HepG2 (cell line): ENCODE measurements around the gene CCDC117. TPM values are rescaled to one million over a fixed set of nuclear protein-coding genes. Genes with fewer than 3 reads are reported as not detected.

ENCODE experiments used
- ATF1 ChIP-seq: IDR thresholded peaks from 2 replicates; pipeline ENCODE4 v1.6.1; 2016; ENCODE audit warnings: mild to moderate bottlenecking, control low read depth
- FOSL1 ChIP-seq: sonication (generic); formaldehyde crosslinking; IDR thresholded peaks from 2 replicates; pipeline ENCODE4 v1.9.0; 2021; ENCODE audit warnings: missing genetic modification reagents, borderline replicate concordance
- FOXC1 ChIP-seq: sonication (generic); formaldehyde crosslinking; IDR thresholded peaks from 2 replicates; pipeline ENCODE4 v1.8.0; 2022; ENCODE audit warnings: mild to moderate bottlenecking, missing genetic modification reagents, borderline replicate concordance
- HDAC2 ChIP-seq: sonication (generic); formaldehyde crosslinking; IDR thresholded peaks from 2 replicates; pipeline ENCODE4 v1.4.0; 2020; ENCODE audit warnings: missing genetic modification reagents
- MED8 ChIP-seq: sonication (generic); formaldehyde crosslinking; IDR thresholded peaks from 2 replicates; pipeline ENCODE4 v1.8.1; 2023; ENCODE audit warnings: mild to moderate bottlenecking, missing genetic modification reagents; ENCODE audit not compliant: insufficient replicate concordance
- NR2C2 ChIP-seq: sonication (generic); formaldehyde crosslinking; IDR thresholded peaks from 2 replicates; pipeline ENCODE4 v1.4.0; 2020; ENCODE audit warnings: missing genetic modification reagents, mild to moderate bottlenecking, moderate library complexity, borderline replicate concordance
- SP140L ChIP-seq: sonication (generic); formaldehyde crosslinking; IDR thresholded peaks from 2 replicates; pipeline ENCODE4 v1.4.0; 2020; ENCODE audit warnings: missing genetic modification reagents, borderline replicate concordance
- SRSF9 ChIP-seq: fragments of 200-400 bp; formaldehyde crosslinking; IDR thresholded peaks from 2 replicates; pipeline ENCODE4 v1.6.1; 2018; ENCODE audit warnings: borderline replicate concordance, mild to moderate bottlenecking, low read depth, low read length; ENCODE audit not compliant: insufficient read depth, poor library complexity, severe bottlenecking
- SYNCRIP ChIP-seq: fragments of 200-400 bp; formaldehyde crosslinking; IDR thresholded peaks from 2 replicates; pipeline ENCODE4 v1.6.1; 2018; ENCODE audit warnings: mild to moderate bottlenecking, low read depth, low read length; ENCODE audit not compliant: insufficient read depth
- THAP11 ChIP-seq: IDR thresholded peaks from 2 replicates; pipeline ENCODE4 v1.6.1; 2016; ENCODE audit warnings: missing biosample characterization, missing genetic modification reagents
- WIZ ChIP-seq: sonication (generic); formaldehyde crosslinking; IDR thresholded peaks from 2 replicates; pipeline ENCODE4 v1.5.1; 2020; ENCODE audit warnings: mild to moderate bottlenecking, missing genetic modification reagents
- YEATS2 ChIP-seq: sonication (generic); formaldehyde crosslinking; IDR thresholded peaks from 2 replicates; pipeline ENCODE4 v1.4.0; 2020; ENCODE audit warnings: missing genetic modification reagents, borderline replicate concordance
- ZFP91 ChIP-seq: sonication (generic); formaldehyde crosslinking; IDR thresholded peaks from 2 replicates; pipeline ENCODE4 v1.9.0; 2022; ENCODE audit warnings: missing genetic modification reagents, mild to moderate bottlenecking, borderline replicate concordance
- ZNF256 ChIP-seq: sonication (generic); formaldehyde crosslinking; conservative IDR thresholded peaks from 2 replicates; pipeline ENCODE4 v1.4.0; 2020; ENCODE audit warnings: missing genetic modification reagents
- ZNF276 ChIP-seq: sonication (generic); formaldehyde crosslinking; IDR thresholded peaks from 2 replicates; pipeline ENCODE4 v1.4.0; 2020; ENCODE audit warnings: mild to moderate bottlenecking, low read depth, missing genetic modification reagents
- ZNF576 ChIP-seq: sonication (generic); formaldehyde crosslinking; IDR thresholded peaks from 2 replicates; pipeline ENCODE4 v1.4.0; 2020; ENCODE audit warnings: mild to moderate bottlenecking, missing genetic modification reagents
- ZNF768 ChIP-seq: sonication (generic); formaldehyde crosslinking; IDR thresholded peaks from 2 replicates; pipeline ENCODE4 v1.4.0; 2020; ENCODE audit warnings: missing genetic modification reagents
- ZSCAN22 ChIP-seq: sonication (generic); formaldehyde crosslinking; IDR thresholded peaks from 2 replicates; pipeline ENCODE4 v1.4.0; 2020; ENCODE audit warnings: mild to moderate bottlenecking, missing genetic modification reagents
- polyA plus RNA-seq, 8 experiments: library from polyadenylated mRNA; depleted of rRNA in 3 of 8; stranded (reverse) in 7 of 8; unstranded in 1 of 8; fragments of >200 nt; fragmentation: Illumina TruSeq in 4 of 8; extraction: Trizol in 4 of 8; gene quantifications; 2 replicates each; pipeline versions ENCODE4 v1.2.1 to v1.2.3, GENCODE V29; 2011 to 2016; ENCODE audit warnings: low read depth in 4 of 8, missing spikeins in 1 of 8, mixed read lengths in 1 of 8; ENCODE audit not compliant: insufficient read depth in 1 of 8
- total RNA-seq, 5 experiments: library from RNA; depleted of rRNA; stranded (reverse); fragments of >200 nt; fragmentation: Illumina TruSeq; extraction: Trizol; gene quantifications; 2 replicates each; pipeline ENCODE4 v1.2.3, GENCODE V29; 2016; ENCODE audit warnings: low read depth in 1 of 5
- TF ChIP-seq, protein P1 (sequence below): sonication (generic); formaldehyde crosslinking; IDR thresholded peaks from 2 replicates; pipeline ENCODE4; 2020; ENCODE audit warnings: missing genetic modification reagents, mild to moderate bottlenecking, borderline replicate concordance
- TF ChIP-seq, protein P2 (sequence below): sonication (generic); formaldehyde crosslinking; conservative IDR thresholded peaks from 2 replicates; pipeline ENCODE4 v1.8.1; 2023; ENCODE audit warnings: missing genetic modification reagents

CCDC117 gene
- total and polyA plus RNA-seq, 2 of the 13 experiments (the other 11 are each of a cell fraction or from before 2014, with no cell fraction given): 12.6 to 34.2 TPM

- TF ChIP-seq, protein P1, sequence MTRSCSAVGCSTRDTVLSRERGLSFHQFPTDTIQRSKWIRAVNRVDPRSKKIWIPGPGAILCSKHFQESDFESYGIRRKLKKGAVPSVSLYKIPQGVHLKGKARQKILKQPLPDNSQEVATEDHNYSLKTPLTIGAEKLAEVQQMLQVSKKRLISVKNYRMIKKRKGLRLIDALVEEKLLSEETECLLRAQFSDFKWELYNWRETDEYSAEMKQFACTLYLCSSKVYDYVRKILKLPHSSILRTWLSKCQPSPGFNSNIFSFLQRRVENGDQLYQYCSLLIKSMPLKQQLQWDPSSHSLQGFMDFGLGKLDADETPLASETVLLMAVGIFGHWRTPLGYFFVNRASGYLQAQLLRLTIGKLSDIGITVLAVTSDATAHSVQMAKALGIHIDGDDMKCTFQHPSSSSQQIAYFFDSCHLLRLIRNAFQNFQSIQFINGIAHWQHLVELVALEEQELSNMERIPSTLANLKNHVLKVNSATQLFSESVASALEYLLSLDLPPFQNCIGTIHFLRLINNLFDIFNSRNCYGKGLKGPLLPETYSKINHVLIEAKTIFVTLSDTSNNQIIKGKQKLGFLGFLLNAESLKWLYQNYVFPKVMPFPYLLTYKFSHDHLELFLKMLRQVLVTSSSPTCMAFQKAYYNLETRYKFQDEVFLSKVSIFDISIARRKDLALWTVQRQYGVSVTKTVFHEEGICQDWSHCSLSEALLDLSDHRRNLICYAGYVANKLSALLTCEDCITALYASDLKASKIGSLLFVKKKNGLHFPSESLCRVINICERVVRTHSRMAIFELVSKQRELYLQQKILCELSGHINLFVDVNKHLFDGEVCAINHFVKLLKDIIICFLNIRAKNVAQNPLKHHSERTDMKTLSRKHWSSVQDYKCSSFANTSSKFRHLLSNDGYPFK (CRISPR knock-in tag): peak; percentile 91; the same call in 1 of the 2 replicates
- no peak; the same call in 1 of the 2 replicates for TF ChIP-seq FOSL1 (CRISPR knock-in tag)
- no peak for TF ChIP-seq ZNF768 (CRISPR knock-in tag)
- TF ChIP-seq, protein P2, sequence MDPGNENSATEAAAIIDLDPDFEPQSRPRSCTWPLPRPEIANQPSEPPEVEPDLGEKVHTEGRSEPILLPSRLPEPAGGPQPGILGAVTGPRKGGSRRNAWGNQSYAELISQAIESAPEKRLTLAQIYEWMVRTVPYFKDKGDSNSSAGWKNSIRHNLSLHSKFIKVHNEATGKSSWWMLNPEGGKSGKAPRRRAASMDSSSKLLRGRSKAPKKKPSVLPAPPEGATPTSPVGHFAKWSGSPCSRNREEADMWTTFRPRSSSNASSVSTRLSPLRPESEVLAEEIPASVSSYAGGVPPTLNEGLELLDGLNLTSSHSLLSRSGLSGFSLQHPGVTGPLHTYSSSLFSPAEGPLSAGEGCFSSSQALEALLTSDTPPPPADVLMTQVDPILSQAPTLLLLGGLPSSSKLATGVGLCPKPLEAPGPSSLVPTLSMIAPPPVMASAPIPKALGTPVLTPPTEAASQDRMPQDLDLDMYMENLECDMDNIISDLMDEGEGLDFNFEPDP: no peak
- TF ChIP-seq ZNF276 (CRISPR knock-in tag): peak; percentile 53; the same call in 1 of the 2 replicates
- TF ChIP-seq YEATS2: peak; percentile 53; the same call in 1 of the 2 replicates
- peak; percentile 89; the same call in 1 of the 2 replicates for TF ChIP-seq ZFP91 (CRISPR knock-in tag)
- TF ChIP-seq NR2C2: peak; percentile 73
- TF ChIP-seq SYNCRIP: no peak
- TF ChIP-seq SP140L: no peak
- 0 out of 2 replicates have a peak, but pooled peaks have one; percentile 35 for TF ChIP-seq FOXC1 (CRISPR knock-in tag)
- no peak for TF ChIP-seq ZNF256 (CRISPR knock-in tag)
- TF ChIP-seq HDAC2 (CRISPR knock-in tag): peak; percentile 57
- TF ChIP-seq THAP11 (CRISPR knock-in tag): peak; percentile 99
- no peak for TF ChIP-seq ZSCAN22 (CRISPR knock-in tag)
- 0 out of 2 replicates have a peak, but pooled peaks have one; percentile 64 for TF ChIP-seq ZNF576
- no peak for TF ChIP-seq SRSF9
- TF ChIP-seq MED8 (CRISPR knock-in tag): peak; percentile 74
- peak; percentile 91 for TF ChIP-seq ATF1
- TF ChIP-seq WIZ (CRISPR knock-in tag): 0 out of 2 replicates have a peak, but pooled peaks have one; percentile 15
These were observed 30.5 kb upstream of the CCDC117 start, which contains the start of the genes CHEK2 and HSCB (continued) for GRCh38 chr22:28741785-28742561.
